Measurements from ENCODE around the gene KAT6B. TPM values are rescaled to one million over a fixed set of nuclear protein-coding genes. Genes with fewer than 3 reads are reported as not detected.

Gene KAT6B
- total and polyA plus RNA-seq, 2 of the 8 experiments (the other 6 are each of a cell fraction or from before 2014, with no cell fraction given), result 7.3 to 30.8 TPM

GRCh38 chr10:74881253-74881884 lies 55.0 kb downstream of the KAT6B start (continued):
- no peak for TF ChIP-seq CHD7 (IDR thresholded peaks at IDR 0.05; ENCODE audit: insufficient replicate concordance, low read length)
- no peak for TF ChIP-seq RNF2 (IDR thresholded peaks at IDR 0.05; ENCODE audit: borderline replicate concordance, low read depth, low read length, missing control alignments, poor library complexity, severe bottlenecking)
- TF ChIP-seq ZNF274 (IDR thresholded peaks at IDR 0.05; ENCODE audit: borderline replicate concordance, extremely low read depth, low read length), result no peak
- TF ChIP-seq SIX5 (IDR thresholded peaks at IDR 0.05; ENCODE audit: low read depth, low read length), result no peak
- no peak for TF ChIP-seq JUN (IDR thresholded peaks at IDR 0.05; ENCODE audit: low read depth, low read length)
- no peak for TF ChIP-seq NANOG (IDR thresholded peaks at IDR 0.05; ENCODE audit: insufficient read depth, low read depth, low read length, poor library complexity, severe bottlenecking)
- TF ChIP-seq RXRA (IDR thresholded peaks at IDR 0.05; ENCODE audit: insufficient read depth, low read depth, low read length), result no peak
- no peak for TF ChIP-seq TCF12 (IDR thresholded peaks at IDR 0.05; ENCODE audit: low read depth, low read length)
- no peak for TF ChIP-seq CBX5 (IDR thresholded peaks at IDR 0.05; ENCODE audit: low read depth, low read length)
- no peak for TF ChIP-seq TAF1 (IDR thresholded peaks at IDR 0.05; ENCODE audit: low read depth, low read length)

Measured in H1 (cell line).